Measurements from ENCODE around the gene ZSWIM3. TPM values are rescaled to one million over a fixed set of nuclear protein-coding genes. Genes with fewer than 3 reads are reported as not detected.
A peak's percentile ranks its signal among the peaks of the same experiment; 100 is the strongest.
"Not testable (repeated sequence)": the region's sequence is repeated elsewhere in the genome, so short reads cannot be mapped to it uniquely, and the experiment has no call there.

Gene ZSWIM3
- polyA plus RNA-seq, 10 donors: 3.3 to 3.9 (median 3.7) TPM

DNA sequence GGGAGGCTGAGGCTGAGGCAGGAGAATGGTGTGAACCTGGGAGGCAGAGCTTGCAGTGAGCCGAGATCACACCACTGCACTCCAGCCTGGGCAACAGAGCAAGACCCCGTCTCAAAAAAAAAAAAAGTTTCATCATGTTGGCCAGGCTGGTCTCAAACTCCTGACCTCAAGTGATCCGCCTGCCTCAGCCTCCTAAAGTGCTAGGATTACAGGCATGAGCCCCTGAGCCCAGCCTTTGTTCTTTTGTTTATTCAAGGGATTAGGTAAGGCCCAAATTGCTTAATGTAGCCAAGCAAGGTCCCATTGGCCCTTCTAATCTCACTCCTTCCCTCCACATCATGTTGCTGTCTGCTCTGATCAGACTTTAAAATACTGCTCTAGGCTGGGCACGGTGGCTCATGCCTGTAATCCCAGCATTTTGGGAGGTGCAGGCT is 27.7 kb upstream of the ZSWIM3 start:
- not testable (repeated sequence) for DNase-seq

DNA sequence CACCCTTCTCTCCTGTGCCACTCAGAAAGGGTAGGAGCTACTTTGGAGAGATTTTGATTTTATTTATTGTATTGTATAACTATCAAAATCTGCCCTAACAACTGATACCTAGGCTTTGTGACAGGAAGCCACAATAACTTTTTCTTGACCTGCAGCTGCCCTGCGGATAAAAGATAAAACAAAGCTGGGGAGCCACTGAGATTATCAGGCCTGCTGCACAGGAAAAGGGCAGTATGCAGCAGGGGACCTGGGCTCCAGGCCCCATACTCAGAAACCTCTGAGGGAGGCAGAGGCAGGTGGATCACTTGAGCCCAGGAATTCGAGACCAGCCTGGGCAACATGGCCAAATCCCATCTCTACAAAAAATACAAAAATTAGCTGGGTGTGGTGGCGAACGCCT is 24.8 kb upstream of the ZSWIM3 start:
- DNase-seq: no peak

DNA sequence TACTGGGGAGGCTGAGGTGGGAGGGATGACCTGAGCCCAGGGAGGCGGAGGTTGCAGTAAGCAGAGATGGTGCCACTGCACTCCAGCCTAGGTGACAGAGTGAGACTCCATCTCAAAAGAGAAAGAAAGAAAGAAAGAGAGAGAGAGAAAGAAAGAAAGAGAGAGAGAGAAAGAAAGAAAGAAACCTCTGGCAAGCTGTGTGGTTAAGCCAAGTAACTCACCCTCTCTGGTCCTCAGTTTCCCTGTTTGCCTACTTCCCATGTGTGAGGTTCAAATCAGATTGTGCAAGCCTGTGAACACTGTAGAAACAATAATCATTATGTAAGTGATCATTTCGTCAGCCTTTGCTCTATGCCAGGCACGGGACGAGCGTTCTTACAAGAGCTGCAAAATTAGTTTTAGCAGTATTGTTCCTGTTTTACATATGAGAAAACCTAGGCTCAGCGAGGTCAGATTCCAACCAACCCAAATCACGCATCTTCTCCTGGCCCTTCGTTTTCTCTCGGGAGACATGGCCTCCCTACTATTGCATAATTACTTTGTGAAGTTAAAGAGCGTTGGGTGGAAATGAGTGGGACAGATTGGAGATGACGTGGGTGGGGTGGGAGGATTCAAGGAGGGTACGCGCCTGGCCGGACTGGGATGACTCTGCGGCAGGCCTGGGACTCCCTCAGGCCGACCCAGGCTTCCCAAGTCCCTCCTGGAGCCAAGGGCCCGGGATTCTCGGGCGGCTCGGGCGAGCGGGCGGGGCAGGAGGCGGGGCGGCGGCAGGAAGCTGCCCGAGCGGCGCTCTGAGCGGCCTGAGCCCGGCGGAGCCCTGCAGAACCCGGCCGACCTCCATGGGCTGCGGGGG is 24.2 kb upstream of the ZSWIM3 start, which contains the start of gene SNX21:
SNX21 (plus strand) TSS at position 770 of the 853 bp plus-strand sequence. CDS start 121 bp downstream, outside the sequence.
- peak; percentile 77 to 94 (median 86) for DNase-seq

DNA sequence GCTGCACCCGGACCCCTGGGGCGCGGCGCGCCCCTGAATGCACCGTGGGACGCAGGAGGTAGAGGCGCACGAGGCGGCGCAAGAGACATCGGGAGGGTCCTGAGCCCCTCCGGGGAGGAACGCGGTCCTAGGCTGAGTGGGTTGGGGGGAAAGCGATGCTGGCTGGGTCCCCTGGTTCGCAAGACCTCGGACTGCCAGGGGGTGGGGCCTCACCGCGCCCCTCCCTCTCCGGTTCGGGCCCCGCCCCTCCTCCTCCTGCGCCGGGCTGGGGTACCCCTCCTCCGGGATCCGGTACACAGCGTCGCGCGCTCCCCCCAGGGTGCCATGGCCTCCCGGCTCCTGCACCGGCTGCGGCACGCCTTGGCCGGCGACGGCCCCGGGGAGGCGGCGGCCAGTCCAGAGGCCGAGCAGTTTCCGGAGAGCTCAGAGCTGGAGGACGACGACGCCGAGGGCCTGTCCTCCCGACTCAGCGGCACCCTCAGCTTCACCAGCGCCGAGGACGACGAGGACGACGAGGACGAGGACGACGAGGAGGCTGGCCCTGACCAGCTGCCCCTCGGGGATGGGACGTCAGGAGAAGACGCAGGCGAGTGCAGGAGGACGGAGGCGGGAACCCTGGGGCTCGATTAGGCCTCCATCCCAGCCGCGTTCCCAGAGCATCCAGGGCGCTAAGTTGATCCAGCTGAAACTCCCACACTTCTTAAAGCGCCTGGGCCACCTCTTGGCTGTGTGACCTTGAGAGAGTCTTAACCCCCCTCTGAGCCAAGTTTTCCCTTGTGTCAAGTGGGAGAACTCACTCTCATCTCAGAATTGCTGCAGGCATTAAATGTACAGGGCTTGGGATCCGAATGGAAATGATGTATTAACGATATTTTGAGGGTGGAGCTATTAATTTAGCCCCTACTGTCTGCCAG is 23.3 kb upstream of the ZSWIM3 start:
- peak; percentile 72 to 95 (median 88) for DNase-seq

DNA sequence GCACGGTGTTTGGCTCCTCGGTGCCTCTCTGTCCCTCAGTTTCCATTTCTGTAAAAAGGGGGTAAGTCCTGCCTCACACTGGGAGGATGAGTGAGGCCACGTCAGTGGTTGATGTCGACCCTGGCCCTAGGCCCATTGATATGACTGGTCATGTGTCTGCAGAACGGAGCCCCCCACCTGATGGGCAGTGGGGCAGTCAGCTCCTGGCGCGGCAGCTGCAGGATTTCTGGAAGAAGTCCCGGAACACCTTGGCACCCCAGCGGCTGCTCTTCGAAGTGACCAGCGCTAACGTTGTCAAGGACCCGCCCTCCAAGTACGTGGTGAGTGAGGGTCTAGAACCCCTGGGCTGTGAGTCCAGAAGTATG is 22.6 kb upstream of the ZSWIM3 start:
- no peak for DNase-seq

DNA sequence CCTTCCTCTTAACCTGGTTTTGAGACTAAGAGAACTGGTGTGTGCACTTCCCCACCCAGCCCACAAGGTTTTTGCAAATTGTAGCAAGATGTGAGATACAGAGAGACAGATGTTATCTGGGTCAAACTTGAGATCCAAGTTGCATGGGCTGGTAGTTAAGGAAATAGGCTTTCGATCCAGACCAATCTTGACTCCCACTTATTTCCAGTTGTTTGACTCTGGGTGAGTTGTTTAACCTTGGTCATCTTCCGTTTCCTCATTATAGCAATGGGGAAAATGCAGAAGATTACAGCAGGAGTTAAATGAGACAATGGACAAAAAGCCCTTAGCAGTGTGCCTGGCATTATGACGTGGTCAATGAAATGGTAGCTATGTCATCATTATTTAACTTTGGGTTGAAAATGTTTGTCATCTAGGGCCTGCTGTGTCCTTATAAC is 22.1 kb upstream of the ZSWIM3 start:
- DNase-seq: no peak

DNA sequence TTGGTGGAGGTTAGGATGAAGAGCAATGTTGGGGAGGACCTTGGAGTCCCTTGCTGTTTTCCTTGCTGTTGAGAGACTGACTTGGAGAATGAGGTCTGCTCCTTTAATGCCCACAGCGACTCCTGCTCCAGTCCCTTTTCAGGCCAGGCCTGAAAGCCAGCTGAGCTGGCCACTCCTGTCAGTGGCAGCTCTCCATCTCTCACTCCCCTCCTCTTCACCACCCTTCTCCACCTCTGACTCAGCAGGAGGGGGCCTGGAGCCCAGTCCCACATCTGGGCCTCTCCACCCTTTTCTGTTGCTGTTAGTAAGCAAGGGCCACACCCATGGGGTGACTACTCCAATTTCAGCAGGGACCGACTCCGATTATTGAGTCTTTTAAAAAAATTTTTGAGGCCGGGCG is 21.6 kb upstream of the ZSWIM3 start:
- DNase-seq: no peak

DNA sequence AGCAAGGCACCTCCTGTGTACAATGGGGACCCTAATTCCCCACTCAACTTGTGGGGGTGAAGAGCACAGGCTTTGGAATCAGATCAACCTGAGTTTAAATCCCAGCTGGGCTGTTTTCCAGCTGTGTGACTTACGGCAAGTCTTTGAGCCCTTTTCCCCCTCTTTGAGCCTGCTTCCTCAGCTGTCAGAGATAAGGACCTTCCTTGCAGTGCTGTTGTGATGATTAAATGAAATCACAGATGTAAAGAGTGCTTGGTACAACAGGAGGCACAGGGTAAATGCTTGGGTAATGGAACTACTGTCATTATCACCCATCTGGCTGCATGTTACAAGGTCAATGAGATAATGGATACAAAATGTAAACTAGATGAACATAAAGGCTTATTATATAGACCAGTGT is 20.6 kb upstream of the ZSWIM3 start:
- DNase-seq: no peak

DNA sequence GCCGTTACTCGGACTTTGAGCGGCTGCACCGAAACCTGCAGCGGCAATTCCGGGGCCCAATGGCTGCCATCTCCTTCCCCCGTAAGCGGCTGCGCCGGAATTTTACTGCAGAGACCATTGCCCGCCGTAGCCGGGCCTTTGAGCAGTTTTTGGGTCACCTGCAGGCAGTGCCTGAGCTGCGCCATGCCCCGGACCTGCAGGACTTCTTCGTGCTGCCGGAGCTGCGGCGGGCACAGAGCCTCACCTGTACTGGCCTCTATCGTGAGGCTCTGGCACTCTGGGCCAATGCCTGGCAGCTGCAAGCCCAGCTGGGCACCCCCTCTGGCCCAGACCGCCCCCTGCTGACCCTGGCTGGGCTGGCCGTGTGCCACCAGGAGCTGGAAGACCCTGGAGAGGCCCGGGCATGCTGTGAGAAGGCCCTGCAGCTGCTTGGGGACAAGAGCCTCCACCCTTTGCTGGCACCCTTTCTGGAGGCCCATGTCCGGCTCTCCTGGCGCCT is 16.7 kb upstream of the ZSWIM3 start:
- no peak for DNase-seq

DNA sequence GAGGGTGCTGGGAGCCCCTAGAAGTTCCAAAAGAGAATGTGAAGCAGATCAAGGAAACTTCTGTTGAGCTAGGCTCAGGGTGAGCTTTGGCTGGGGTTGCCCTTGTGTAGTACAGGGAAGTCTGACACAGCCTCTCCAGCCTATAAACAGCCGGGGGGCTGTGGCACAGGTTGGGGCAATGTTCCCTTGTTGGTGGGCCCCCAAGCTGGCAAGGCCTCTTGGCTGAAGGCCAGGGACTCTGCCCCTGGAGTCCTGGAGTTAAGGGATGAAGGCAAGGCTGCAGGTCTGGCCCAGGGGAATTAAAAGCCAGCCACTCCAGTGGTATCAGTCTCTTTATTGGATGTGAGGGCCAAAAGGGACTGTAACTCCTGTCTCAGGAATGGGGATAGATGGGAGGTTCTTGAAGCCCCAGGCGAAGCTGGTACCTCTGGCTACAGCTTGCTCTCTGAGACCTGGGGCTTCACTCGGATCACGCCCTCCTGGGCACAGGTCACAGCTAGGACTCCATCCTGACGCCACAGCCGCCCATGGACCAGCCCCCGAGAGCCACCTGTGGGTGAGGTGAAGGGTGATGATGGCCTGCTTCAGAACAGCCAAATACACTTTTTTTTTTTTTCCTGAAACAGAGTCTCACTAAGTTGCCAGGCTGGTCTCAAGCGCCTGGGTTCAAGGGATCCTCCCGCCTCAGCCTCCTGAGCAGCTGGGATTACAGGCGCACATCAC is 15.8 kb upstream of the ZSWIM3 start:
- no peak for DNase-seq

DNA sequence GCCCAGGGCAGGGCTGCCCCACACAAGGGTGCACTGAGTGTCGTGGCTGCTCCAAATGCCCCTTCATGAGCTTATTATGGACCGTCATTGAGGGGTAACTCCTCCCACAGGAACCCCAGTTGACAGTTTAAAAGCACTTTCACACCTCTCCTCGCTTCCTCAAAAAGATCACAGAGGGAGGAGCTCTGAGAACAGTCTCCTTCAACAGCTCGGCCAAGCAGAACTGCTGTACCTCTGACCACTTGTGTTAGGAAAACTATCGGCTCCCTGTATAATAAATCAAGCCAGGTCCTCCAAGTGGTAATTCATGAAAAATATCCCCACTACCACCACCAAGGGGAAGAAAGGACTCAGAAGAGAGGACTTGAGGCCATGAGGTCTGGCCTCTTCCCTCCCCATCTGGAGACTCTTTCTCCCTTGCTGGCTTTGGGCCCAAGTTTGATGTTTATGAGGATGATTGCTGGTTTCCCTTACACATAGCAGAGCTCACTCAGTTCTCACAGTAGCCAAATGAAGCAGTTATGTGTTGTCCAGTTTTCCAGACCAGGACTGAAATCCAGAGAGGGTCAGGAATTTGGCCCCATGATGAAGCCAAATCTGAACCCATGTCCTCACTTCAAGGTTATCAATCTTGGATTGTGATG is 15.1 kb upstream of the ZSWIM3 start:
- peak in 1 of 3 donors; percentile 63 for DNase-seq

DNA sequence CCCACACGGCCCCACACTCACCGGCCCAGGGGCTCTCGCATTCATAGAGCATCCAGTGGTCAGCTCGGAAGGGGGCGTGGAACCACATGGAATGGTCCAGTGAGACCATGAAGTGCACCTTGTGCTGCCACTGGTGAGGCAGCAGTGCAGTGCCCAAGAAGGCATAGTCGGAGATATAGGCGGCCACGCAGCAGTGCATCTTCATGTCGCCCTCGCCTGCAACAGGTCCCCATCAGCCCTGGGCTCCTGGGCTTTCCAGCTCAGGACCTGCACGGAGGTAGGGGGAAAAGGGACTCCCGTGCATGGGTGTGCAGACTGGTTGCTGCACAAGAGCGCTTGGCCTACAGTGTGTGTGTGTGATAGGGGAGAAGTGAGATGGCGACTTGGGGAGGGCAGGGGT is 13.9 kb upstream of the ZSWIM3 start:
- no peak for DNase-seq

DNA sequence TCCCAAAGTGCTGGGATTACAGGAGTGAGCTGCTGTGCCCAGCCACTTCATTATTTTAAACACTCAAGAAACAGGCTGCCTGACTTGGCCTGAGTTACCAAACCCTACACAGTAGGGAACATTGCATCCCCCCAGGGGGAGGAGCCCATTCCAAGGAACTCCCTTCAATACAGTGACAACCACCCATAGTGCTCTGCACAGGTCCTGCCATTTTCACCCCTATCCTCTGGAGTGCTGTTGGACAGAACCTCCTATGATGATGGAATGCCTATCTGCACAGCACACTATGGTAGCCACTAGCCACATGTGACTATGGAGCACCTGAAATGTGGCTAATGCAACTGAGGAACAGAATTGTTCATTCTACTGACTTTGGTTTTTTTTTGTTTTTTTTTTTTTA is 12.0 kb upstream of the ZSWIM3 start:
- no peak for DNase-seq

DNA sequence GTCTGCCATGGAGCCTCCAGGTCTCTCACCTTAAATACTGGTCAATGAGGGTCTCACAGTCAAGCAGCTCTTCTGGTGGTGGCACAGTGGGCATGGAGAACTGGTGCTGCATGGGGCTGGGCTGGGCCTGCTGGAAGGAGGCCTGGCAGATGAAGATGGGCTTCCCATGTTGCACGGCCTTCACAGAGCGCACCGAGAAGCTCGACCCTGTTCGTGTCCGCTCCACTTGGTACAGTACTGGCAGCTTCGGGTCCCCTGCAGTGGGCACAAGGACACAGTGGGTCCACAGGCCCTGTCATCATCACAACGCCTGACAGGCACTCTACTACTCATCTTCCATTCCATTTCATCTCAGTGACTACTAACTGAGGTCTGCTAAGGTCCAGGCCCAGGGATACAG is 9.0 kb upstream of the ZSWIM3 start:
- DNase-seq: no peak

DNA sequence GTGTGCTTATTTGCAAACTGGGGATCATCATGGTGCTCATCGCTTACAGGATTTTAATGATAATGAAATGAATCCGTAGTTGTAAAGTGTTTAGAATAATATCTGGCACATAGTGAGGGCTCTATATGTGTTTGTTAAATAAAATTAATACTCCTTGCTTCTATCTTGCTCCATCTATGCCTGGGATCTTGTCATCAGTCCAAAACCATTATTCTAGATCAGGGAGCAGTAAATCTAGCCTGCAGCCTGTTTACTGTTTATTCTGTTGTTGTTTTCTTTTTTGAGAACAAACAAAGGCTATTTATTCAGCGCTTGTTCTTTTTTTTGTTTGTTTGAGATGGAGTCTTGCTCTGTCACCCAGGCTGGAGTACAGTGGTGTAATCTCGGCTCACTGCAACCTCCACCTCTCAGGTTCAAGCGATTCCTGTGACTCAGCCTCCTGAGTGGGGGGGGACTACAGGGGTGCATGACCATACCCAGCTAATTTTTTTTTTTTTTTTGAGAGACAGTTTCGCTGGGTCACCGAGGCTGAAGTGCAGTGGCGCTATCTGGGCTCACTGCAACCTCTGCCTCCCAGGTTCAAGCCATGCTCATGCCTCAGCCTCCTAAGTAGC is 8.3 kb upstream of the ZSWIM3 start:
- no peak for DNase-seq

DNA sequence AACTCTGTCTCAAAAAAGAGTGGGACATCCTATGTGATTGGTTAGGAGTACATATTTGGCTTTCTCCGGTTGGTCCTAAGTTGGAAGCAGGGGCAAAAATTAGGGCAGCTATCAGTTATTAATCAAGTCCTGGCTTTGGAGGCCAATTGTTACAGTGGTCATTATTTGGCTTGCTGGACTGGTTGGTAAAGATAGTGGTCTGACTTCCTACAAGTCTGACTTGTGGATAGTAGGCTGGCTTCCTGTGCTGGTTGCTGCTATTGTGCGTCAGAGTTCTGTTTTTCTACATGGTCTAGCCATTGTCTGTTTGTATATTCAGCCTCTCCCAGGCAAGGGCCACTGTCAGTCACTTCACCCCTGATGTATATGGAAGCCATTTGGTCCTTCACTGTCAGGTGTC is 7.2 kb upstream of the ZSWIM3 start:
- no peak for DNase-seq

DNA sequence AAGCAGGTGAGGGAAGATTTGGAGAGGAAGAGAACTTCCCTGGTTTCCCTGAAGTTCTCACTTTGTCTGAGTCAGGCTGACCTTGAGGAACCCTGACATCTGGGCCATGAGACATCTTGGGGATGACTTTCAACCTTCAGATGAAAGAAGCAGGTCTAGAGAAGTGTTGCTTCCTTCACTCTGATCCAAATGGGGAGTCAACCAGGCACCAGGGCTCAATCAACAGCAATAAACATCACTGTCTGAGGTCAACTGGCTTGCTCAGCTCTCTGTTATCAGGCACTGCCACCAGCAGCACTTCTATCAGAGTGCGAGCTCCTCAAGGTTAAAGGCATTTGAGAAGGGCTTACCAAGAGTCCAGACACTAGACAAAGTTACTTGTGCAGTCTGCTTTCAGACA is 6.5 kb upstream of the ZSWIM3 start:
- DNase-seq: no peak

DNA sequence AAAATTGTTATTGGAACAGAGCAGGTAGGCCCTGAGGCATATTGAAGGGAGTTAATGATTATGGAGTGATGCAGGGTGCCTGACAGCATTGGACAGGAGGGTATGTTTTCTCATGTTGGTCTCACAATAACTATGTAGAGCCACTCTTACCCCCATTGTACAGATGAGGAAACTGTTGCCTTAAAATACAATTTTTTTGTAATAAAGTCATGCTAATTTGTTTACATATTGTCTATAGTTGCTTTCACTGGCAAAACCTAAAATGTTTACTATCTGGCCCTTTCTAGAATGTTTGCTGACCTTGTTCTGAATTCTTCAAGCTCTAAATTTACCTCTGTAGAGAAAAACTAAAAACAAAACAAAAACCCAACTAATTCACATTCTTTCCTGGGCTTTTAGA is 5.9 kb upstream of the ZSWIM3 start:
- no peak for DNase-seq

DNA sequence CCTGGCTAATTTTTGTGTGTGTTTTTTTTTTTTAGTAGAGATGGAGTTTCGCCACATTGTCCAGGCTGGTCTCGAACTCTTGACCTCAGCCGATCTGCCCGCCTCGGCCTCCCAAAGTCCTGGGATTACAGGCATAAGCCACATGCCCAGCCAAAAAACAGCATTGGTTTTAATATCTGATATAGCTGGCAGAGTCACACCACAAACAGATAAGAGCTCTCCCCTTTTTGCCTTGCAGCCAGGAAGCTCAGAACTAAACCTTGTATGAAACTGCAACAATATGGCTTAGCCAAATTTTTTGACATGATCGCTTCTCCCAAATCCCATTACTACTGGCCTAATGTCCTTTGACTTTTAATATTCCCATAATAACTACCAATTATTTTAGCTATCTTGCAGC is 5.1 kb upstream of the ZSWIM3 start:
- DNase-seq: no peak

DNA sequence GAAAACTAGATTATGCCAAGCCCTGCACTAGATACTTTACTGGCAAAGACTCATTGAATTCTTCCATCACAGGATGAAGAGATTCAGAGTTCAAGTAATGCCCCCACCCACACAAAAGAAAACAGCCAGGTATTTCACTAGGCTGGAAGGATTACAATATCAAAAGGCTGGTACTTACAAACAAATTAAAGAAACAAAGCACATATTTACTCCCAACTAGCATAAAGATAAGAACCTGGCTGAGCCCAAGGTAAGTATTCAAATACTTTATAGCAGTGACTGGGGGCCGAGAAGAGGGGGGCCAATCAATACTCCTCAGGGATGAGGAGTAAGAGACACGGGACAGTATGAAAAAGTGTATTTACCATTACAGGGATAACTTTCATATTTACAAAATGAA is 3.9 kb upstream of the ZSWIM3 start:
- no peak for DNase-seq

DNA sequence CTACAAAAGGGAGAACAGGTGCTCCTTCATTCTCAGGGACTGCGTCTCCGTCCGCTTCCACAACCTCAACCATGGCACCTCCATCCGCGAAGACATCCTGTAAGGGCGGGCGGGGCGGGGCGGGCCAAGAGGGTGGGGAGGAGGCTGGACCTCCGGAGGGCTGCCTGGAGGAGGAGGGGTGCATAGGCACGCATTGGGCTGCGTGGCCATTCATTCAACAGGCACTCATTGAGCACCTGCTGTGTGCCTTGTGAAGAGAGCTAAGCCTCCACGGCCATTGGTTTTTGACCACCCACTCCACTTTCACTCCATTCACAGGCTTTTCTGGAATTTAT is 435 bp downstream of the ZSWIM3 start:
- DNase-seq: no peak
